ENCODE results near the gene KLHL7.

DNA sequence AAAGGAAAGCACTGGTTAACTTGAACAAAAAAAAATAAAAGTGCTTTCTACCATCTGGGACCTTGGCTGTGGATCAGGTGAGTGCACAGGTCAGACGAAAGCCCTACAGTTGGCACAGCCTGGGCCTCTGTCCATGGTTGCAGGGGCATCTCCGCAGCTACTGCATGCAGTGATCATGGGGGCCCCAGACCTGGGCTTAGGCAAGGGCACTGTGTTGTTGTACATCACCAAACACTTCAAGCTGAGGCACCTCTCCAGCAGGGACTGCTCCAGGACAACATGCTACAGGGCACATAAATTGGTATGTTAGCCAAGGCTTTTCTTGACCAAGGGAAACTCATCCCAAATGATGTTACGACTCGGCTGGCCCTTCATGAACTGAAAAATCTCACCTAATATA lies 23.5 kb downstream of the KLHL7 start:
- TF ChIP-seq EZH2 (IDR thresholded peaks at IDR 0.05; ENCODE audit: insufficient read depth, poor library complexity, severe bottlenecking) = no peak
- no peak for TF ChIP-seq EZH2phosphoT487 (IDR thresholded peaks at IDR 0.05; ENCODE audit: insufficient read depth, low read depth)
